Measurements from ENCODE around the gene FAF2. TPM values are rescaled to one million over a fixed set of nuclear protein-coding genes. Genes with fewer than 3 reads are reported as not detected.

Gene FAF2
- polyA plus RNA-seq, 6 donors from 2014 or later = 11.0 to 16.3 (median 13.3) TPM

GRCh38 chr5:176534640-176535039 lies 86.5 kb downstream of the FAF2 start:
- Mint-ChIP-seq H3K36me3 (peaks cover 0 to 4% of the 10 kb centered on the region in 2 donors), H3K4me1 (peaks cover 44 to 56% (median 45%) of the 10 kb centered on the region in 3 donors), H3K9me3 (no peaks in the 10 kb centered on the region), H3K27ac (peak overlapping the region; percentile 87 to 99 (median 96)), H3K27me3 (no peaks in the 10 kb centered on the region), H3K4me3 (peak overlapping the region; percentile 95 to 100 (median 99))
- ATAC-seq (ENCODE audit: low read depth in 2 of 2) (no peak), DNase-seq (no peak)

- H3K9me3 Mint-ChIP-seq = no peaks in the 10 kb centered on the region
- no peaks in the 10 kb centered on the region for H3K36me3 Mint-ChIP-seq
- peak overlapping the region; percentile 87 to 99 (median 96) for H3K27ac Mint-ChIP-seq
- no peaks in the 10 kb centered on the region for H3K27me3 Mint-ChIP-seq
- ATAC-seq (ENCODE audit: low read depth in 2 of 2) (peak; percentile 3 to 6), DNase-seq (peak; percentile 64)
- H3K4me1 Mint-ChIP-seq = peaks cover 45 to 56% (median 48%) of the 10 kb centered on the region in 3 donors
- H3K4me3 Mint-ChIP-seq = peak overlapping the region; percentile 95 to 100 (median 99)
Observed at GRCh38 chr5:176535101-176535663, 87.0 kb downstream of the FAF2 start.

GRCh38 chr5:176535664-176536131 lies 87.5 kb downstream of the FAF2 start:
- no peak for ATAC-seq (ENCODE audit: low read depth in 2 of 2)
- Mint-ChIP-seq H3K27me3 (no peaks in the 10 kb centered on the region), H3K27ac (peak overlapping the region; percentile 87 to 99 (median 96)), H3K36me3 (no peaks in the 10 kb centered on the region), H3K4me3 (peak overlapping the region; percentile 95 to 100 (median 99)), H3K9me3 (no peaks in the 10 kb centered on the region), H3K4me1 (peaks cover 46 to 57% (median 53%) of the 10 kb centered on the region in 3 donors)
- DNase-seq = no peak

GRCh38 chr5:176536132-176536901 lies 88.1 kb downstream of the FAF2 start:
- Mint-ChIP-seq H3K27me3 (no peaks in the 10 kb centered on the region), H3K9me3 (no peaks in the 10 kb centered on the region), H3K27ac (peak overlapping the region; percentile 87 to 99 (median 96)), H3K36me3 (no peaks in the 10 kb centered on the region), H3K4me1 (peaks cover 49 to 59% (median 54%) of the 10 kb centered on the region in 3 donors), H3K4me3 (peak overlapping the region; percentile 95 to 100 (median 99))
- ATAC-seq (ENCODE audit: low read depth in 2 of 2) = peak; percentile 25 to 29
- peak; percentile 82 for DNase-seq

- Mint-ChIP-seq H3K27me3 (no peaks in the 10 kb centered on the region), H3K4me1 (peaks cover 56 to 65% (median 61%) of the 10 kb centered on the region in 3 donors), H3K36me3 (no peaks in the 10 kb centered on the region), H3K27ac (peak within 1 kb of the TSS; percentile 96 to 100 (median 100)), H3K4me3 (peak within 1 kb of the TSS; percentile 95 to 100 (median 99)), H3K9me3 (no peaks in the 10 kb centered on the region)
- ATAC-seq (ENCODE audit: low read depth in 2 of 2) (peak; percentile 64 to 68), DNase-seq (peak; percentile 99)
Observed at GRCh38 chr5:176536902-176537553, 88.8 kb downstream of the FAF2 start, which contains the start of gene RNF44. RNF44 (minus strand) TSS chr5:176537402; CDS start chr5:176532472, 4,930 bp downstream.

- H3K27me3 Mint-ChIP-seq = no peaks in the 10 kb centered on the region
- peak overlapping the region; percentile 95 to 100 (median 99) for H3K4me3 Mint-ChIP-seq
- H3K27ac Mint-ChIP-seq = peak overlapping the region; percentile 96 to 100 (median 100)
- ATAC-seq (ENCODE audit: low read depth in 2 of 2) = peak; percentile 75
- no peaks in the 10 kb centered on the region for H3K36me3 Mint-ChIP-seq
- no peaks in the 10 kb centered on the region for H3K9me3 Mint-ChIP-seq
- DNase-seq = peak; percentile 96
- H3K4me1 Mint-ChIP-seq = peaks cover 62 to 71% (median 66%) of the 10 kb centered on the region in 3 donors
Observed at GRCh38 chr5:176537554-176538229, 89.5 kb downstream of the FAF2 start.

- Mint-ChIP-seq H3K9me3 (no peaks in the 10 kb centered on the region), H3K27ac (peak overlapping the region; percentile 96 to 100 (median 100)), H3K4me1 (peaks cover 58 to 69% (median 60%) of the 10 kb centered on the region in 3 donors), H3K27me3 (no peaks in the 10 kb centered on the region), H3K4me3 (peak overlapping the region; percentile 95 to 100 (median 99)), H3K36me3 (no peaks in the 10 kb centered on the region)
- DNase-seq = no peak
- ATAC-seq (ENCODE audit: low read depth in 2 of 2) = no peak
Observed at GRCh38 chr5:176538230-176538988, 90.2 kb downstream of the FAF2 start.

- H3K4me3 Mint-ChIP-seq = peak overlapping the region in 1 of 8 donors; percentile 98
- no peak for ATAC-seq (ENCODE audit: low read depth in 2 of 2)
- no peak for DNase-seq
- H3K27me3 Mint-ChIP-seq = no peaks in the 10 kb centered on the region
- no peaks in the 10 kb centered on the region for H3K36me3 Mint-ChIP-seq
- H3K9me3 Mint-ChIP-seq = no peaks in the 10 kb centered on the region
- H3K4me1 Mint-ChIP-seq = peaks cover 52 to 68% (median 57%) of the 10 kb centered on the region in 3 donors
- peak overlapping the region in 2 of 6 donors; percentile 37 to 40 for H3K27ac Mint-ChIP-seq
Observed at GRCh38 chr5:176538989-176539384, 90.8 kb downstream of the FAF2 start.

- no peak for DNase-seq
- Mint-ChIP-seq H3K4me3 (peak overlapping the region in 7 of 8 donors; percentile 55 to 98 (median 81)), H3K27me3 (no peaks in the 10 kb centered on the region), H3K4me1 (peaks cover 39 to 60% (median 50%) of the 10 kb centered on the region in 3 donors), H3K9me3 (no peaks in the 10 kb centered on the region), H3K27ac (peak overlapping the region; percentile 25 to 94 (median 51)), H3K36me3 (no peaks in the 10 kb centered on the region)
- ATAC-seq (ENCODE audit: low read depth in 2 of 2) = no peak
Observed at GRCh38 chr5:176540476-176540899, 92.3 kb downstream of the FAF2 start.

- Mint-ChIP-seq H3K27ac (peak overlapping the region in 3 of 6 donors; percentile 74 to 94 (median 92)), H3K9me3 (no peaks in the 10 kb centered on the region), H3K4me3 (peak overlapping the region; percentile 74 to 98 (median 88)), H3K4me1 (peaks cover 39 to 56% (median 52%) of the 10 kb centered on the region in 3 donors), H3K36me3 (no peaks in the 10 kb centered on the region), H3K27me3 (no peaks in the 10 kb centered on the region)
- ATAC-seq (ENCODE audit: low read depth in 2 of 2) (no peak), DNase-seq (no peak)
Observed at GRCh38 chr5:176540956-176541337, 92.8 kb downstream of the FAF2 start.

GRCh38 chr5:176541338-176542134 lies 93.4 kb downstream of the FAF2 start:
- peak; percentile 64 for DNase-seq
- H3K27me3 Mint-ChIP-seq = no peaks in the 10 kb centered on the region
- H3K4me3 Mint-ChIP-seq = peak overlapping the region; percentile 80 to 98 (median 90)
- ATAC-seq (ENCODE audit: low read depth in 2 of 2) = no peak
- H3K27ac Mint-ChIP-seq = peak overlapping the region; percentile 9 to 96 (median 92)
- peaks cover 39 to 56% (median 52%) of the 10 kb centered on the region in 3 donors for H3K4me1 Mint-ChIP-seq
- no peaks in the 10 kb centered on the region for H3K36me3 Mint-ChIP-seq
- H3K9me3 Mint-ChIP-seq = no peaks in the 10 kb centered on the region
